CD4-positive, CD25-positive, alpha-beta regulatory T cell (primary cell): Measurements from ENCODE around the gene SLC25A52. TPM values are rescaled to one million over a fixed set of nuclear protein-coding genes. Genes with fewer than 3 reads are reported as not detected.
"Not testable (repeated sequence)": the region's sequence is repeated elsewhere in the genome, so short reads cannot be mapped to it uniquely, and the experiment has no call there.

Source experiments
- ATAC-seq, 2 donors: fragments of 150-1000 bp; cut with Tn5 transposase; one replicate each; pipeline ENCODE4 v1.10.0; 2021; ENCODE audit warnings: low read depth in 2 of 2, moderate number of reproducible peaks in 2 of 2, moderate library complexity in 1 of 2
- DNase-seq, 3 donors: peaks; one replicate each; pipeline versions ENCODE4 v3.0.0 to v3.0.0-alpha.2; 2012 to 2022; ENCODE audit warnings: mixed read lengths in 1 of 3
- H3K27ac ChIP-seq: one replicate; pipeline ENCODE4 v1.7.0; 2013; ENCODE audit warnings: mild to moderate bottlenecking, low read length; ENCODE audit not compliant: insufficient read depth, poor library complexity, severe bottlenecking
- H3K27me3 ChIP-seq: one replicate; pipeline ENCODE4 v1.7.0; 2013; ENCODE audit warnings: low read length; ENCODE audit not compliant: control insufficient read depth, insufficient read depth
- H3K36me3 ChIP-seq: one replicate; pipeline ENCODE4 v1.7.0; 2013; ENCODE audit warnings: mild to moderate bottlenecking, low read length, moderate library complexity; ENCODE audit not compliant: control insufficient read depth, insufficient read depth
- H3K4me1 ChIP-seq: 2 replicates; pipeline ENCODE4 v1.7.0; 2013; ENCODE audit warnings: mild to moderate bottlenecking, low read length; ENCODE audit not compliant: insufficient read depth, control insufficient read depth, poor library complexity, severe bottlenecking
- H3K4me3 ChIP-seq: one replicate; pipeline ENCODE4 v1.7.0; 2013; ENCODE audit warnings: low read depth, mild to moderate bottlenecking, low read length, moderate library complexity
- H3K9me3 ChIP-seq, 2 experiments: 1 replicate in 1 of 2; 2 replicates in 1 of 2; pipeline ENCODE4 v1.7.0; 2013; ENCODE audit warnings: low read length in 2 of 2, mild to moderate bottlenecking in 1 of 2, moderate library complexity in 1 of 2; ENCODE audit not compliant: control insufficient read depth in 2 of 2
- H3K27ac Mint-ChIP-seq, 3 donors: one replicate each; pipeline ENCODE4 v1.8.0; 2020 to 2022; ENCODE audit warnings: mild to moderate bottlenecking in 3 of 3, mixed read lengths in 3 of 3, moderate library complexity in 2 of 3
- H3K27me3 Mint-ChIP-seq: one replicate; pipeline ENCODE4 v1.8.0; 2022; ENCODE audit warnings: mild to moderate bottlenecking, mixed read lengths
- H3K36me3 Mint-ChIP-seq: one replicate; pipeline ENCODE4 v1.8.0; 2020; ENCODE audit warnings: mixed read lengths
- H3K4me1 Mint-ChIP-seq, 4 donors: one replicate each; pipeline ENCODE4 v1.8.0; 2020 to 2022; ENCODE audit warnings: mixed read lengths in 4 of 4, mild to moderate bottlenecking in 1 of 4
- H3K4me3 Mint-ChIP-seq, 4 donors: one replicate each; pipeline ENCODE4 v1.8.0; 2020 to 2022; ENCODE audit warnings: mild to moderate bottlenecking in 4 of 4, mixed read lengths in 4 of 4, moderate library complexity in 3 of 4
- H3K9me3 Mint-ChIP-seq, 7 donors: one replicate each; pipeline ENCODE4 v1.8.0; 2020 to 2022; ENCODE audit warnings: mixed read lengths in 7 of 7, mild to moderate bottlenecking in 3 of 7, moderate library complexity in 2 of 7
- polyA plus RNA-seq, 4 donors: library from polyadenylated mRNA; unstranded; fragments of 300-500 nt; fragmentation: Illumina TruSeq; gene quantifications; one replicate each; pipeline ENCODE4 v1.2.3, GENCODE V29; 2021
- total RNA-seq: library from RNA; stranded (reverse); gene quantifications from one replicate; pipeline ENCODE4 v1.2.3, GENCODE V29; 2022

SLC25A52 gene
- total and polyA plus RNA-seq, 5 donors from 2014 or later, result not detected

DNA sequence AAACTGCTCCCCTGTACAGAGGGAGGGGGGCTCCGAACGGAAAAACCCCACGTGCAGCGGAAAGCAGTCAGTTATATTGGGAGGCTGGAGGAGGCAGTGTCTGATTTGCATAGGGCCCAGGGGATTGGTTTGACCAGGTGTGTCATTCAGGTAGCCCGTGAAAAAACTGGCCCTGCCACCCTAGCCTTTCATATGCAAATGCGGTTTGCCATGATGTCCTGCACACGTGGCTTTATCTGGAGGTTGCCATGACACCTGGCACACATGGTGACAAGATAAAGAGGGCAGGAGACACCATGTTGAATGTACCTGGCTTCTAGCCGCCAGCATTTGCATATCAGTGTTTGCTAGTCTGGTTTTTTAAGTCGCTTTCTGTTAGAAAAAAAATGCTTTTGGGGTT is 20.5 kb downstream of the SLC25A52 start:
- H3K4me3 ChIP-seq, result no peak overlapping the region
- H3K36me3 Mint-ChIP-seq, result no peaks in the 10 kb centered on the region
- peaks cover 5% of the 10 kb centered on the region for H3K27me3 Mint-ChIP-seq
- no peaks in the 10 kb centered on the region for H3K27me3 ChIP-seq
- no peaks in the 10 kb centered on the region for H3K4me1 ChIP-seq
- H3K4me3 Mint-ChIP-seq, result no peak overlapping the region
- no peak for DNase-seq
- no peaks in the 10 kb centered on the region for H3K9me3 ChIP-seq
- no peaks in the 10 kb centered on the region for H3K4me1 Mint-ChIP-seq
- H3K36me3 ChIP-seq, result no peaks in the 10 kb centered on the region
- no peak overlapping the region for H3K27ac ChIP-seq
- H3K9me3 Mint-ChIP-seq, result peaks cover 0 to 6% (median 0%) of the 10 kb centered on the region in 7 donors
- no peak overlapping the region for H3K27ac Mint-ChIP-seq
- no peak for ATAC-seq

DNA sequence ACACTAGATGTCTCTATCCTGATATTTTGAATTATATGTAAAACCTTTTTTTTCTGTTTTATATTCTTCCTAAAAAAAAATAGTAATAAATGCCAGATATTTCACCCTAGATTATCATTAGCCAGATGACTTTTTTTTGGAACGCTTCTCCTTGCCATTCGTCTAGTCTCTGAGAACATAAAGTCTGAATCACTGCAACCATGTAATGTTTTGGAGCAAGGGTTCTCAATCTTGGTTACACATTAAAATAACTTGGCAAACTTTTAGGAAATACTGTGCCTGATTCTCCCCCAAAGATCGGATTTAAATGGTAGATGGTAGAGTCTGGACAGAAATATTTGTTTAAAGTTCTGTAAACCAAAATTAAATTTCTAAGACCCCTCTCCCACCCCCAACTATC is 21.0 kb downstream of the SLC25A52 start:
- H3K9me3 ChIP-seq, result no peaks in the 10 kb centered on the region
- DNase-seq, result no peak
- no peaks in the 10 kb centered on the region for H3K36me3 ChIP-seq
- Mint-ChIP-seq H3K27ac (no peak overlapping the region), H3K4me3 (no peak overlapping the region), H3K4me1 (no peaks in the 10 kb centered on the region), H3K36me3 (no peaks in the 10 kb centered on the region), H3K9me3 (peaks cover 0 to 6% (median 0%) of the 10 kb centered on the region in 7 donors), H3K27me3 (peaks cover under 1% of the 10 kb centered on the region)
- no peaks in the 10 kb centered on the region for H3K4me1 ChIP-seq
- no peak for ATAC-seq
- no peak overlapping the region for H3K4me3 ChIP-seq
- no peak overlapping the region for H3K27ac ChIP-seq
- H3K27me3 ChIP-seq, result no peaks in the 10 kb centered on the region

- H3K36me3 ChIP-seq, result no peaks in the 10 kb centered on the region
- no peak for DNase-seq
- Mint-ChIP-seq H3K9me3 (peaks cover 0 to 6% (median 0%) of the 10 kb centered on the region in 7 donors), H3K4me1 (no peaks in the 10 kb centered on the region), H3K4me3 (no peak overlapping the region), H3K27me3 (no peaks in the 10 kb centered on the region), H3K27ac (no peak overlapping the region), H3K36me3 (no peaks in the 10 kb centered on the region)
- no peak for ATAC-seq
- H3K9me3 ChIP-seq, result no peaks in the 10 kb centered on the region
- H3K4me1 ChIP-seq, result no peaks in the 10 kb centered on the region
- H3K4me3 ChIP-seq, result no peak overlapping the region
- H3K27me3 ChIP-seq, result no peaks in the 10 kb centered on the region
- H3K27ac ChIP-seq, result no peak overlapping the region
These were observed 21.9 kb downstream of the SLC25A52 start for GRCh38 chr18:31738460-31739407.

GRCh38 chr18:31736630-31737029 is 24.1 kb downstream of the SLC25A52 start:
- Histone ChIP-seq H3K9me3 (no peaks in the 10 kb centered on the region), H3K36me3 (no peaks in the 10 kb centered on the region), H3K27ac (no peak overlapping the region), H3K27me3 (peaks cover 1% of the 10 kb centered on the region), H3K4me3 (no peak overlapping the region), H3K4me1 (no peaks in the 10 kb centered on the region)
- no peak overlapping the region for H3K27ac Mint-ChIP-seq
- no peak for ATAC-seq
- no peaks in the 10 kb centered on the region for H3K4me1 Mint-ChIP-seq
- H3K36me3 Mint-ChIP-seq, result no peaks in the 10 kb centered on the region
- peaks cover 5% of the 10 kb centered on the region for H3K27me3 Mint-ChIP-seq
- DNase-seq, result no peak
- H3K4me3 Mint-ChIP-seq, result no peak overlapping the region
- H3K9me3 Mint-ChIP-seq, result peaks cover 0 to 6% (median 0%) of the 10 kb centered on the region in 7 donors

DNA sequence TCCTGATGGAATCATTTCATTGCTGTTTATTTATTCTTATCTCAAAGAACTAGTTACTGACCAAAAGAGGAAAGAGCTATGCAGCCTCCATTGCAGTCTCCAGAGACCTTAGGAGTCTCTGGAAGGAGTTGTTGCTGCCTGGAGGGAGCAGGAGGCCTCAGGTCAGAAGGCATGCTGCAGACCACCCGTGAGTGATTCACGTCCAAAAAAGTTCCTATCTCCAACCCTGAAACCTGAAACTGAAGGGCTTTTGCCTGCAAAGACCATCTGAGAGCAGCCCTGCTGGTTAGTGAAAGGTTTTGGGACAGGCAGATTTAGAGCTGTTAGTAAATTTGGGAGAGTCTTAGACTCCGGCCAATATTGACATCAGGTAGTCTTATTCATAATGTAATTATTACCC is 29.1 kb downstream of the SLC25A52 start:
- ATAC-seq (no peak), DNase-seq (no peak)
- Mint-ChIP-seq H3K9me3 (peaks cover 0 to 1% (median 0%) of the 10 kb centered on the region in 7 donors), H3K4me1 (no peaks in the 10 kb centered on the region), H3K4me3 (no peak overlapping the region), H3K27ac (no peak overlapping the region), H3K36me3 (no peaks in the 10 kb centered on the region), H3K27me3 (peaks cover 15% of the 10 kb centered on the region)
- Histone ChIP-seq H3K4me3 (no peak overlapping the region), H3K27me3 (peaks cover 9% of the 10 kb centered on the region), H3K36me3 (no peaks in the 10 kb centered on the region), H3K9me3 (no peaks in the 10 kb centered on the region), H3K27ac (no peak overlapping the region), H3K4me1 (no peaks in the 10 kb centered on the region)

DNA sequence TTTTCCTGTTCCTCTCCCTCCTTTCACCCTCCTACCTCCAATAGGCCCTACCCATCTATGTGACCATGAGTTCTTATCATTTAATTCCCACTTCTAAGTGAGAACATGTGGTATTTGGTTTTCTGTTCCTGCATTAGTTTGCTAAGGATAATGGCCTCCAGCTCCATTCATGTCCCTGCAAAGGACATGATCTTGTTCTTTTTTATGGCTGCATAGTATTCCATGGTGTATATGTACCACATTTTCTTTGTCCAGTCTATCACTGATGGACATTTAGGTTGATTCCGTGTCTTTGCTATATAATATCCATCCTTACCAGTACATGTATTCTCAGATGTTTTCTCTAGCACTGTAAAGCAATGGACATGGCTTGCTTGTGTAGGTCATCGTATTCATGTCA is 31.5 kb downstream of the SLC25A52 start:
- not testable (repeated sequence) for H3K36me3 Mint-ChIP-seq, H3K27ac Mint-ChIP-seq, H3K27ac ChIP-seq, ATAC-seq, H3K9me3 Mint-ChIP-seq, H3K4me3 Mint-ChIP-seq, H3K9me3 ChIP-seq, DNase-seq, H3K36me3 ChIP-seq, H3K4me3 ChIP-seq, H3K4me1 Mint-ChIP-seq, H3K4me1 ChIP-seq
- H3K27me3 ChIP-seq, result peaks cover 16% of the 10 kb centered on the region
- peaks cover 34% of the 10 kb centered on the region for H3K27me3 Mint-ChIP-seq

- Mint-ChIP-seq H3K36me3 (no peaks in the 10 kb centered on the region), H3K4me3 (peak overlapping the region in 2 of 4 donors; percentile 61 to 62), H3K27me3 (peaks cover 35% of the 10 kb centered on the region), H3K9me3 (peaks cover 0 to 6% (median 0%) of the 10 kb centered on the region in 7 donors), H3K27ac (no peak overlapping the region), H3K4me1 (peaks cover 0 to 4% (median 3%) of the 10 kb centered on the region in 4 donors)
- Histone ChIP-seq H3K4me3 (no peak overlapping the region), H3K36me3 (no peaks in the 10 kb centered on the region), H3K27me3 (peaks cover 21% of the 10 kb centered on the region), H3K9me3 (no peaks in the 10 kb centered on the region), H3K4me1 (no peaks in the 10 kb centered on the region), H3K27ac (no peak overlapping the region)
- no peak for DNase-seq
- no peak for ATAC-seq
These were observed 36.5 kb downstream of the SLC25A52 start for GRCh38 chr18:31723990-31724711.
